Brain microvascular endothelial cell (primary cell): ENCODE measurements around the gene AATK.

Experiments used
- DNase-seq: peaks from one replicate; pipeline ENCODE4 v3.0.0-alpha.2; 2020
- H3K27ac ChIP-seq: fragments of 250-450 bp; sonication (Bioruptor Pico); 2 replicates; pipeline ENCODE4 v1.5.1; 2020; ENCODE audit warnings: mild to moderate bottlenecking, moderate library complexity
- H3K27me3 ChIP-seq: fragments of 250-450 bp; sonication (Bioruptor Pico); replicated peaks from 2 replicates; pipeline ENCODE4 v1.5.1; 2020; ENCODE audit warnings: mild to moderate bottlenecking
- H3K36me3 ChIP-seq: fragments of 250-450 bp; sonication (Bioruptor Pico); replicated peaks from 2 replicates; pipeline ENCODE4 v1.5.1; 2020; ENCODE audit warnings: mild to moderate bottlenecking
- H3K4me3 ChIP-seq: 2 replicates; pipeline ENCODE4 v1.5.1; 2011; ENCODE audit warnings: low read depth, mild to moderate bottlenecking, control low read depth, low read length, moderate library complexity
- CTCF ChIP-seq: IDR thresholded peaks from 2 replicates; pipeline ENCODE4 v1.5.1; 2011; ENCODE audit warnings: low read depth, mild to moderate bottlenecking, moderate library complexity, low read length, control low read depth, inconsistent platforms; ENCODE audit errors: missing control alignments
- in situ Hi-C: cut with HindIII; loops from 2 replicates; pipeline ENCODE4 v1.10.0; 2017; ENCODE audit warnings: low sequenced_read_pairs, low pct_ligation_motif_present

The AATK gene

GRCh38 chr17:81187586-81188490 is 21.8 kb upstream of the AATK start:
- H3K4me3 ChIP-seq: no peak overlapping the region
- H3K27ac ChIP-seq: no peak overlapping the region
- no peaks in the 10 kb centered on the region for H3K36me3 ChIP-seq
- no peak for DNase-seq
- no peaks in the 10 kb centered on the region for H3K27me3 ChIP-seq
- in situ Hi-C loops: loop anchor here (5.0 kb wide), 1 partner anchor 56 kb away; no protein-coding TSS in a partner anchor
- no peak for TF ChIP-seq CTCF

- Histone ChIP-seq H3K36me3 (no peaks in the 10 kb centered on the region), H3K4me3 (no peak overlapping the region), H3K27ac (no peak overlapping the region), H3K27me3 (no peaks in the 10 kb centered on the region)
- in situ Hi-C loops: loop anchor here (5.0 kb wide), 1 partner anchor 55 kb away; no protein-coding TSS in a partner anchor
- DNase-seq: no peak
- TF ChIP-seq CTCF: no peak
Measured at GRCh38 chr17:81187120-81187519, 21.1 kb upstream of the AATK start.

- Histone ChIP-seq H3K27me3 (no peaks in the 10 kb centered on the region), H3K4me3 (no peak overlapping the region), H3K36me3 (no peaks in the 10 kb centered on the region), H3K27ac (no peak overlapping the region)
- in situ Hi-C loops: loop anchor here (5.0 kb wide), 1 partner anchor 54 kb away; no protein-coding TSS in a partner anchor
- no peak for DNase-seq
- TF ChIP-seq CTCF: no peak
Measured at GRCh38 chr17:81186203-81186602, 20.2 kb upstream of the AATK start.

- no peak overlapping the region for H3K27ac ChIP-seq
- H3K27me3 ChIP-seq: no peaks in the 10 kb centered on the region
- H3K36me3 ChIP-seq: no peaks in the 10 kb centered on the region
- no peak overlapping the region for H3K4me3 ChIP-seq
- TF ChIP-seq CTCF: no peak
- no peak for DNase-seq
- in situ Hi-C loops: no loop called here
Measured at GRCh38 chr17:81184555-81184954, 18.5 kb upstream of the AATK start.

GRCh38 chr17:81183807-81184206 is 17.8 kb upstream of the AATK start:
- H3K27me3 ChIP-seq: no peaks in the 10 kb centered on the region
- H3K4me3 ChIP-seq: no peak overlapping the region
- DNase-seq: no peak
- no peak overlapping the region for H3K27ac ChIP-seq
- no peaks in the 10 kb centered on the region for H3K36me3 ChIP-seq
- no peak for TF ChIP-seq CTCF
- in situ Hi-C loops: no loop called here
